MM.1S (cell line): ENCODE measurements around the gene LPAR6.

Experiments
- DNase-seq: peaks from one replicate; pipeline ENCODE4 v3.0.0-alpha.2; 2015
- H2AFZ ChIP-seq: fragments of 300-600 bp; sonication (generic); 2 replicates; pipeline ENCODE4 v1.6.0; 2016; ENCODE audit warnings: antibody characterized with exemption, low read length
- H3F3A ChIP-seq: fragments of 300-600 bp; sonication (generic); 2 replicates; pipeline ENCODE4 v1.6.1; 2016; ENCODE audit warnings: mild to moderate bottlenecking, antibody characterized with exemption, low read length, moderate library complexity, mixed read lengths; ENCODE audit not compliant: insufficient read depth
- H3K27ac ChIP-seq: fragments of 300-600 bp; sonication (generic); 2 replicates; pipeline ENCODE4 v1.5.1; 2016; ENCODE audit warnings: mild to moderate bottlenecking, low read length
- H3K27me3 ChIP-seq: fragments of 300-600 bp; sonication (generic); replicated peaks from 2 replicates; pipeline ENCODE4 v1.6.0; 2016; ENCODE audit warnings: low read length; ENCODE audit not compliant: insufficient read depth
- H3K36me3 ChIP-seq: fragments of 300-600 bp; sonication (generic); replicated peaks from 2 replicates; pipeline ENCODE4 v1.6.1; 2016; ENCODE audit warnings: mild to moderate bottlenecking, low read length, mixed read lengths; ENCODE audit not compliant: insufficient read depth
- H3K4me1 ChIP-seq: fragments of 300-600 bp; sonication (generic); 2 replicates; pipeline ENCODE4 v1.6.1; 2016; ENCODE audit warnings: low read length, mixed read lengths
- H3K4me2 ChIP-seq: fragments of 300-600 bp; sonication (generic); 2 replicates; pipeline ENCODE4 v1.6.0; 2016; ENCODE audit warnings: low read depth, low read length
- H3K4me3 ChIP-seq: fragments of 300-600 bp; sonication (generic); 2 replicates; pipeline ENCODE4 v1.5.1; 2016; ENCODE audit warnings: low read length, mixed read lengths
- H3K79me2 ChIP-seq: fragments of 300-600 bp; sonication (generic); 2 replicates; pipeline ENCODE4 v1.6.1; 2016; ENCODE audit warnings: mixed run types, low read length, mixed read lengths
- H3K9ac ChIP-seq: fragments of 300-600 bp; sonication (generic); 2 replicates; pipeline ENCODE4 v1.6.1; 2016; ENCODE audit warnings: low read length, mixed read lengths
- H3K9me2 ChIP-seq: fragments of 300-600 bp; sonication (generic); replicated peaks from 2 replicates; pipeline ENCODE4 v1.6.1; 2016; ENCODE audit warnings: mild to moderate bottlenecking, low read length, mixed read lengths; ENCODE audit not compliant: insufficient read depth
- H3K9me3 ChIP-seq: fragments of 300-600 bp; sonication (generic); replicated peaks from 2 replicates; pipeline ENCODE4 v1.6.1; 2016; ENCODE audit warnings: mild to moderate bottlenecking, low read length, mixed read lengths; ENCODE audit not compliant: insufficient read depth
- H4K20me1 ChIP-seq: fragments of 300-600 bp; sonication (generic); 2 replicates; pipeline ENCODE4 v1.6.1; 2016; ENCODE audit warnings: mild to moderate bottlenecking, low read length, moderate library complexity, mixed read lengths; ENCODE audit not compliant: insufficient read depth
- CTCF ChIP-seq: fragments of 300-600 bp; sonication (generic); IDR thresholded peaks from 2 replicates; pipeline ENCODE4 v1.5.1; 2016; ENCODE audit warnings: antibody characterized with exemption, low read length, mixed read lengths
- EZH2 ChIP-seq: fragments of 300-600 bp; sonication (generic); optimal IDR thresholded peaks from 2 replicates; pipeline ENCODE3; 2017; ENCODE audit warnings: low read depth, mild to moderate bottlenecking, antibody characterized with exemption, low read length, mixed read lengths
- EZH2phosphoT487 ChIP-seq: fragments of 300-600 bp; sonication (generic); IDR thresholded peaks from 2 replicates; pipeline ENCODE4 v1.6.1; 2018; ENCODE audit warnings: antibody characterized with exemption, low read length

The LPAR6 gene

GRCh38 chr13:48414501-48414900 lies 1.6 kb upstream of the LPAR6 start:
- no peak for DNase-seq
- Histone ChIP-seq H3K4me1 (no peaks in the 10 kb centered on the region), H3K9me2 (no peaks in the 10 kb centered on the region), H3K79me2 (no peaks in the 10 kb centered on the region), H3K27ac (no peak overlapping the region), H4K20me1 (no peaks in the 10 kb centered on the region), H3F3A (no peaks in the 10 kb centered on the region), H3K4me3 (no peak overlapping the region), H3K9me3 (no peaks in the 10 kb centered on the region), H3K9ac (no peak overlapping the region), H3K36me3 (no peaks in the 10 kb centered on the region), H2AFZ (no peak overlapping the region), H3K27me3 (no peaks in the 10 kb centered on the region), H3K4me2 (no peak overlapping the region)
- no peak for TF ChIP-seq CTCF
- no peak for TF ChIP-seq EZH2
- TF ChIP-seq EZH2phosphoT487 = no peak

- DNase-seq = no peak
- Histone ChIP-seq H3K4me3 (no peak overlapping the region), H2AFZ (no peak overlapping the region), H3F3A (no peaks in the 10 kb centered on the region), H3K9me2 (no peaks in the 10 kb centered on the region), H3K4me1 (no peaks in the 10 kb centered on the region), H3K27me3 (no peaks in the 10 kb centered on the region), H3K9ac (no peak overlapping the region), H3K4me2 (no peak overlapping the region), H3K36me3 (no peaks in the 10 kb centered on the region), H3K27ac (no peak overlapping the region), H4K20me1 (no peaks in the 10 kb centered on the region), H3K79me2 (no peaks in the 10 kb centered on the region), H3K9me3 (no peaks in the 10 kb centered on the region)
- TF ChIP-seq EZH2phosphoT487 (no peak), EZH2 (no peak), CTCF (no peak)
Measured at GRCh38 chr13:48411841-48412531, 927 bp downstream of the LPAR6 start.

- H3K9ac ChIP-seq = no peak overlapping the region
- no peaks in the 10 kb centered on the region for H3K4me1 ChIP-seq
- no peaks in the 10 kb centered on the region for H3K79me2 ChIP-seq
- H3K27me3 ChIP-seq = no peaks in the 10 kb centered on the region
- TF ChIP-seq CTCF = no peak
- TF ChIP-seq EZH2phosphoT487 = no peak
- no peak for TF ChIP-seq EZH2
- no peak overlapping the region for H3K27ac ChIP-seq
- no peaks in the 10 kb centered on the region for H3K9me3 ChIP-seq
- no peaks in the 10 kb centered on the region for H3F3A ChIP-seq
- no peaks in the 10 kb centered on the region for H3K36me3 ChIP-seq
- no peaks in the 10 kb centered on the region for H4K20me1 ChIP-seq
- H3K9me2 ChIP-seq = no peaks in the 10 kb centered on the region
- no peak overlapping the region for H3K4me2 ChIP-seq
- no peak for DNase-seq
- H3K4me3 ChIP-seq = no peak overlapping the region
- H2AFZ ChIP-seq = no peak overlapping the region
Measured at GRCh38 chr13:48411147-48411794, 1.6 kb downstream of the LPAR6 start.
